ENCODE results near the gene PACSIN1. TPM values are rescaled to one million over a fixed set of nuclear protein-coding genes. Genes with fewer than 3 reads are reported as not detected.

PACSIN1 gene
- total RNA-seq, 1 experiment from 2014 or later = 7.0 TPM

GRCh38 chr6:34553750-34554149 is 87.9 kb downstream of the PACSIN1 start:
- no peak overlapping the region for H3K14ac ChIP-seq (ENCODE audit: insufficient read depth, low read length)
- no peaks in the 10 kb centered on the region for H3K4me1 ChIP-seq (ENCODE audit: insufficient read depth, low read length)
- no CpG with 5 or more reads among the region's 10 CpGs for WGBS (ENCODE audit: extremely low coverage, insufficient read length, low lambda C conversion rate)
- no peak overlapping the region for H3K18ac ChIP-seq (ENCODE audit: insufficient read length, low read depth, low read length)
- H2BK12ac ChIP-seq (ENCODE audit: insufficient read length, low read depth, low read length) = no peak overlapping the region
- H3K9ac ChIP-seq (ENCODE audit: extremely low read depth, insufficient read length, low read length) = no peak overlapping the region
- H3K27ac ChIP-seq (ENCODE audit: insufficient read length, low read depth, low read length) = no peak overlapping the region
- Mint-ChIP-seq H3K4me1 (peaks cover 10 to 26% of the 10 kb centered on the region in 2 experiments), H3K27ac (0 out of 7 replicates have a peak overlapping the region, but pooled peaks of 1 of the 3 experiments have one; percentile 5), H3K4me3 (no peak overlapping the region), H3K36me3 (ENCODE audit: insufficient read depth in 1 of 3, low read depth in 3 of 3) (no peaks in the 10 kb centered on the region), H3K9me3 (no peaks in the 10 kb centered on the region; a peak in 1 of 5 replicates), H3K27me3 (ENCODE audit: low read depth) (peaks cover 1% of the 10 kb centered on the region)
- no peaks in the 10 kb centered on the region for H4K20me1 ChIP-seq (ENCODE audit: control insufficient read depth, insufficient read depth, insufficient read length)
- H2BK5ac ChIP-seq (ENCODE audit: insufficient read length, low read length) = no peak overlapping the region
- H2AK5ac ChIP-seq (ENCODE audit: insufficient read length, low read length) = no peak overlapping the region
- H3K56ac ChIP-seq (ENCODE audit: insufficient read length, low read depth, low read length) = no peak overlapping the region
- H3K27me3 ChIP-seq (ENCODE audit: insufficient read depth, low read length) = no peaks in the 10 kb centered on the region
- H3K23me2 ChIP-seq (ENCODE audit: insufficient read length, low read depth, low read length, poor library complexity, severe bottlenecking) = no peaks in the 10 kb centered on the region
- no peak for DNase-seq
- H4K5ac ChIP-seq (ENCODE audit: insufficient read length, low read depth, low read length) = no peak overlapping the region
- no peak overlapping the region for H4K91ac ChIP-seq (ENCODE audit: insufficient read length, low read depth, low read length)
- no peak overlapping the region for H3K23ac ChIP-seq (ENCODE audit: insufficient read length, low read depth, low read length)
- no peak for TF ChIP-seq CTCF (conservative IDR thresholded peaks at IDR 0.05)
- no peaks in the 10 kb centered on the region for H3K79me2 ChIP-seq (ENCODE audit: insufficient read depth, low read length)
- H2AFZ ChIP-seq (ENCODE audit: low read length) = no peak overlapping the region
- no peaks in the 10 kb centered on the region for H3K79me1 ChIP-seq (ENCODE audit: insufficient read depth, low read depth, low read length, poor library complexity, severe bottlenecking)
- H3T11ph ChIP-seq (ENCODE audit: low read length) = no peak overlapping the region
- H2BK20ac ChIP-seq (ENCODE audit: low read depth, low read length, poor library complexity, severe bottlenecking) = no peak overlapping the region
- no peak overlapping the region for H4K8ac ChIP-seq (replicated peaks; ENCODE audit: insufficient read length, low read depth, low read length)
- no peak overlapping the region for H3K4ac ChIP-seq (ENCODE audit: low read depth, low read length)
- H3K9me3 ChIP-seq (ENCODE audit: control insufficient read depth, low read depth, low read length) = no peaks in the 10 kb centered on the region
- no peak overlapping the region for H3K4me2 ChIP-seq (ENCODE audit: insufficient read depth, insufficient read length, low read length)
- no peak overlapping the region for H2BK15ac ChIP-seq (ENCODE audit: low read depth, low read length)
- no peak overlapping the region for H2BK120ac ChIP-seq (ENCODE audit: low read depth, low read length, poor library complexity, severe bottlenecking)
